Measurements from ENCODE around the gene ARAP1.
"Not testable (repeated sequence)": the region's sequence is repeated elsewhere in the genome, so short reads cannot be mapped to it uniquely, and the experiment has no call there.

Gene ARAP1

DNA sequence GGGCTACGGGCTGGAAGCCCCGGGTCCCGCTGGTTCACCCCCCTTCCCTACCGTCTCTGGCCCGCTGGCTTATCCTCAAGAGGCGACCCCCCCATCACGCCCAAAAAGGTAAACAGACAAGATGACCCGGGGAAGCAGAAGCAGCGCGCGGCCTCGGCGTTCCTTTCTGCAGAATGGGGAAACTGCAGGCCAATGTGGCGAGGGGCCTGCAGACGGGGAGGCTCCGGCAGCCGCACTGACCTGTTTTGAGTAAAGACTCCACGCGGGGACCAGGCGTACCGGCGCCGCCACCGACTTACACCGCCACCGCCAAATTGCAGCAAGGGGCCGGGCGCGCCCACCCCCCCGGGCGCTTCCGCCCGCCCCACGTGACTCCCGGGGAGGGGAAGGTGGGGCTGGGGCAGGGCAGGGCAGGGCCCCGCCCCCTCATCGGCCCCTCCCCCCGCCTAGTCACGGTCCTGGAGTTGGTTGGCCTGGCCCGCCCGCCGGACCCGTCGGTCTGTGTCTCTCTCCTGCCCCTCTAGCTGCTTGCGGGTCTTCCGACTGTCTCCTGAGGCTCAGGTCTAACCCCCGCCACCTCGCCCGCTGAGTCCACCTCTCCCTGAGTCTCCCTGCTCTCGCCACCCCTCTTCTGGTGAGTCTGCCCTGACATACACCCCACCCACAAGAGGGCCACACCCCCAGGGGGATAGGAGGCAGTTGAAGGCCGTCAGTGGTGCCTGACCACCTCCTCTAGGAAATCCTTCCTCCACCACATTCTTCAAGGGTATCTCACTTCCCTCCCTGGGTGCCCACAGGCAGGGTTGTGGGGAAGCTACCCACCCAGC is at the start of gene ARAP1:
ARAP1 (minus strand) TSS at position 321 of the 827 bp plus-strand sequence. CDS start 25,280 bp downstream, outside the sequence.
- peak within 1 kb of the TSS; percentile 67 for H3K27ac ChIP-seq

DNA sequence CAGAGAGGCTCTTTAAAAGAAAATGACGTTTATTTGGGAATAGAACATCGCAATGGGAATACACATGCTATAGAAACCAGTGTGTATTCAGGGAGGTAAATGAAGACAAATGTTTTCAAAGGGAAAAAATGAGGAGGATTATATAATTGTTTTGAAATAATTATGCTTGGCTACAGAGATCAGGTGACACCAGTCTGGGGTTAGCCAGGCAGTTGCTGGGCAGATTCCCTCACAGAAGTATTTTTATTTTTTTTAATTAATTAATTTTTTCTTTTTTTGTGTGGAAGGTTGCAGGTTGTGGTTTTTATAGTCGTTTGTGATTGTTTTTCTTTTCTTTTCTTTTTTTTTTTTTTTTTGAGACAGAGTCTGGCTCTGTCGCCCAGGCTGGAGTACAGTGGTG is 47.2 kb upstream of the ARAP1 start:
- no peak overlapping the region for H3K27ac ChIP-seq
- DNase-seq (ENCODE audit: low read depth, low spot score) = no peak

More for the DNA sequence above, at the start of gene ARAP1:
- no peak for DNase-seq (ENCODE audit: low read depth, low spot score)

DNA sequence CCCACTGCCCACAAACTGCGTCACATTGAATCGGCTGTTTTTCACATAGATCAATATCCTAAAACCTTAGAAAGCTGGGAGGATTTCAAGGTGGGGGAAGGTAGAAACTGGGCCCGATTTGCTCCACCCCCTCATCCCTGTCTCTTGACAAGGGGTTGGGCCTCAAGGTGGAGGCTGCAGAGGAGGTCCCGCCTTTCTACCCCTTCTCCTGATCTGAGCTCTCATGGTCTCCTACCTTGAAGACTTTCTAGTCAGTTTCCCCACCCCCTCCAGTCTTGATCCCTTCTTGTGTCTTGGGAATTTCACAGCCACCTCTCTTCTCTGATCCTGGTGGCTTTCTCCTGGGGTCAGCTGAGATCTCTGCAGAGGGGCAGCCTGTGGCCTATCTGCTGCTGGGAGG is 46.2 kb upstream of the ARAP1 start:
- no peak for DNase-seq (ENCODE audit: low read depth, low spot score)
- no peak overlapping the region for H3K27ac ChIP-seq

DNA sequence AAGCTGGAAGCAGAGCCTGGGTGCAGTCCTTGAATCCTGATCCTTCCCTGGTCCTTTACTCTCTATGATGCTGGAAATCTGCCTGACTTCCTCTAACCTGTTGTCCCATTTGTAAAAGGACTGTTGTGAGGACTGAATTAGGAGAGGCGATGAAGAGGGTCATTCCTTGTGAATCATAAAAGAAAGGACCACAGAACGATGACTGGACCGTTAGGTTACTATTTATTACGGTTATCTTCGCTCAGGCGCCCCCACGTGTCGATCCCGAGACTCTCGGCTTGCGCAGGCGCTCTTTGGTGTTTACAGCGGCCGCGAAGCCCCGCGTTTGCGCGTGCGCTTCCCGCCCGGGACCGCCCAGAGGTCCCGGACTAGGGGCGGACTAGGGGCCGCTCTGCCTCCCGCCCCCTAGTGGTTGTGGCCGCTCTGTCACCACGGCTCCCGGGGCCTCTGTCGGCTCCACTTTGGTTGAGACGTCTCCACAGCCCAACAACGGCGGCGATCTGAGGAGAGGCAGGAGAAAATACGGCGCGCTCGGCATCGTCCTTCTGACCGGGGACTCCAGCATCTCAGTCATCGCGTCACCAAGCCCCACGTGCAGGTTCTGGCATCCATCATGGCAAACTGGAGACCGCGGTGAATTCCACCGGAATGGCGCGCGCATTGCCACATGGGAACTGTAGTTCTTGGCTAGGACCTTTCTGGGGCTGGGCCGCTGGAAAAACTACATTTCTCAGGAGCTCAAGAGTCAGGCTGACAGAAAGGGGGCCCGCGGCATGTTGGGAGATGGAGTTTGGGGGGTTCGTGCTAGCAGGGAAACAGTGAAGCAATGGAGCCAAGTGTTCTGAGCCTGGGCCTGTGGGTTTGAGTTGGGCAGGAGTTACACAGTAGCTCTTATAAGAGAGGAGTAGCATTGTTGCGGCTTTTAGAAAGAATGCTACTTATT is 41.5 kb upstream of the ARAP1 start, which contains the start of gene STARD10:
STARD10 (minus strand) TSS at position 623 of the 943 bp plus-strand sequence. CDS start 12,866 bp downstream, outside the sequence.
- peak; percentile 68 for DNase-seq (ENCODE audit: low read depth, low spot score)

DNA sequence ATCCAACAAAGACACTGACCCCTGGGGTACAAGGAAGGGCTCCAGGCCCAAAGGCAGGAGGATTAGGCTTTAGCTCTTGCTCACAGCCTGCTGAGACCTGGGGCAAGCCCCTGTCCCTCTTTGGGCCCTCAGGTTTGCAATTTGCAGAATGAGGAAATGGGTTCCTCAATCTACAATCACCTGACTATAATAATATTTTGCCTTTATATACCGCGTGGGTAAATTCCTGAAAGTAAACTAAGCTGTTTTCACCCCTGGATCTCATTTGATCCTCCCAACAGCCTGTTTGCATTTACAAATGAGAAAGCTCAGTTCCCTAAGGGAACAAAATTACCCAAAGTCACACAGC is 40.8 kb upstream of the ARAP1 start:
- DNase-seq (ENCODE audit: low read depth, low spot score) = no peak
- no peak overlapping the region for H3K27ac ChIP-seq

More for the DNA sequence above, 41.5 kb upstream of the ARAP1 start, which contains the start of gene STARD10:
- H3K27ac ChIP-seq = peak within 1 kb of the TSS; percentile 85

DNA sequence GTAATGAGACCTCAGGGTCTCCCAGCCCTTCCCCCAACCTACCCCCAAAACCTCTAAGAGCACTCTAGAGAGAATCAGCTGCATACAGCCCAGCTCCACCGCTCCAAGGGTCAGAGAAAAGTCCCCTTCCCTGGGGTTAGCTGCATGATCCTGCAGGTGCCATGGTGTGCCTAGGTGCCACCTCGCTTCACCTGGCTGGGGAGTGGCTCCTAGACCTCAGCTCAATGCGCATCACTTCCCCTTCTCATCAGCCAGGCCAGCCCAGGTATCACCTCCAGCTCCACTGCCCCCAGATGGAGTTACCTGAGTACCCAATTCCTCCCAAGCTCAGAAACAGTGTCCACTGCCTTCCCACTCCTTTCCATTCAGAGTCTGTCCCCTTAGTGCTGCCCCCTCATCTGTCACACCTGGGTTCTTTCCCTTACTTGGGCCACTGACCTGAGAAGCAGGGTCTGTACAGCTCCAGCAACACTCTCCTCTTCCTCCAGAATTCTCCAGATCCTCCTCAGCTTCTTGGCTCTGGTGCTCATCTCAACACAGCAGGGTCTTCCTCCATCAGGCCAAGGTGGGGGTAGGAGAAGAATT is 40.3 kb upstream of the ARAP1 start:
- DNase-seq (ENCODE audit: low read depth, low spot score) = no peak
- H3K27ac ChIP-seq = no peak overlapping the region

DNA sequence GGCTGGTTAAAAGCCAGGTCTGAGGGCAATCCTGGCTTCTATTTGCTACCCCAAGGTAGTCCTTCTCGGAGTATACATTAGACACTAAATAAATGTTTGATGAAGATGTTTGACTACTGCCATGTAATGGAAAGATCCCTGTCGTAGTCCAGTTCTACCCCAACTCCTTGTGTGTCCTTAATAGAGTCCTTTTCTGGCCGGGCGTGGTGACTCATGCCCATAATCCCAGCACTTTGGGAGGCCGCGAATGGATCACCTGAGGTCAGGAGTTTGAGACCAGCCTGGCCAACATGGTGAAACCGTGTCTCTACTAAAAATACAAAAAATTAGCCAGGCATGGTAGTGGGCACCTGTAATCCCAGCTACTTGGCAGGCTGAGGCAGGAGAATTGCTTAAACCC is 39.0 kb upstream of the ARAP1 start:
- not testable (repeated sequence) for H3K27ac ChIP-seq; DNase-seq (ENCODE audit: low read depth, low spot score)

DNA sequence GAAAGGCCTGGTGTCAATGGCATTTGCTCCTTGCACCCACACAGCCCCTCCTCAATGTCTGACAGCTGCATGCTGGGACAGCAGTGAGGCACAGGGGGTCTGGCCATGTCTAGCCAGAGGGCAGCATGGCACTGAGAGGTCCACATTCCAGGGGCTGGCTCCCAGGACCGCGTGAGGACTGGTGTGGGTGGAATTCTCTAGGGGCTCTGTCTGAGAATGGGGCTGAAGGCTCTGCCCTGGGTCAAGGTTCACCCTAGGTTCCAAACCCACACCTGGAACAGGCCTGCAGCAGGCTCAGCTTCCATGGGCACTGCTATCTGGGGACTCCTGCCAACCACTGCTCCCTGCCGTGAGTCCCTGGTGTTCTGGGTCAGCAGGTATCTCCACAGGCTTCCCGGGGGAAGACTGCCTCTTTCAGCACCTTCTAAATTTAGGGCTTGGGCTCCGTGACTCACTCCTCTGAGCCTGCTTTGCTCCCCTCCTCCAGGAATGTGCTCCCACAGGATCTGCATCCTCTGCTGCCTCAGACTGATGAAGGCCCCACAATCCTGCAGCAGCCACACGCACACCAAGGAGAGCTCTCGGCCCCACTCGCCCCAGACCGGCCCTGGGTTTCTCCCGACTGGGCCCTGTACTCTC is 37.4 kb upstream of the ARAP1 start:
- no peak overlapping the region for H3K27ac ChIP-seq
- no peak for DNase-seq (ENCODE audit: low read depth, low spot score)

DNA sequence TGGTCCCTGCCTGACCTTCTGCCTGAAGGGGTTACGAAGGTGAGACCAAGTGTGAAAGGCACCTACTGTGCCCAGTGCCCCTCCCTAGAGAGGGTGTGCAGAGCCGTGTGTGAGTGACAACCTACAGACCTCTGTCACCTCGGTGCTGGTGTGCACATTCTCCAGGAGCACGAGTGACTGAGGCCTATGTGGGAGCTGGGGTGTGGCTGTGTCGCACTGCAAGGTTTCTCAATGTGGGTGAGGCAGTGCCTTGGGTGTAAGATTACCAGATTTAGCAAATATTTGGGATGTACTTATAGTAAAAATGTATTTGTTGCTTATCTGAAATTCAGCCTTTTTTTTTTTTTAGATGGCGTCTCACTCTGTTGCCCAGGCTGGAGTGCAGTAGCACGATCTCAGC is 36.0 kb upstream of the ARAP1 start:
- DNase-seq (ENCODE audit: low read depth, low spot score) = no peak
- H3K27ac ChIP-seq = no peak overlapping the region

DNA sequence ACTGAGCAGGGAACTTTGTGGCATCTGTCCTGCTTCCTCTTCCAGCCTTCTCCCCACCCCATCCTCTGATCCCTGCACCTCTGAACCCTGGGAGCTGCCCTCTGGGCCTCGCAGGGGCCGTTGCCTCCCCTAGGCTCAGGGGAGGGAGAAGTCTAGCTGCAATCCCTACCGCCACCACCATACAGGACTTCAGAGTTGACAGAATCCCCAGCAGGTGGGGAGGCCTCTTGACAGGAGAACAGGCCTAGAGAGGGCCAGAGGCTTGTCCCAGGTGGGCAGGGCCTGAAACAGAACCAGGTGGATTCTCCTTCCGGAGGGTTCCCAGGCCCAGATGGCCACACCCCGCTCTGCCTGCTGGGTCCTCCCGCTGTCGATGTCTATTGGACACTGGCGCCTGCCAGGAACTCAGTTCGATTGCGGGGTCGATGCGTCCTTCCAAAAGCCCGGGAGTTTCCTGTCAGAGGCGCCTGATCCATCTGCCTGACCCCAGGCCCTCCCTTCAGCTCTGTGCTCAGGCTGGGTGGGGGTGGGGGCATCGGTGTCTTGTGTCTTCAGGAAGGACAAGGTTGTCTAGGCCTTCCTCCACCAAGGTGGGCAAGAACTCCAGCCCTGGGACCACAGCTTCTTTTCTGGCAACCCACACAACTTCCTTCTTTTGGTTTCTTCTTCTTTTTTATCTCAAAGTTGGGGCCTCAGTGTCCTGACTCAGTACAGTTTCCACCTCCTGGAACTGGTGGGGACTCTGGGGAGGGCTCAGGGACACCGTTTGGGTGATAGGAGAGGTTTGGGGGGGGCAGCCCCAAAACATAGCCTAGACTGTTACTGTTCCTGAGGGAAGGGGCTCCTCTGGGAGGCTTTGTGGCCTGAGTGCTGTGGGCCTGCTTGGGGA is 35.3 kb upstream of the ARAP1 start:
- H3K27ac ChIP-seq = no peak overlapping the region
- DNase-seq (ENCODE audit: low read depth, low spot score) = no peak

DNA sequence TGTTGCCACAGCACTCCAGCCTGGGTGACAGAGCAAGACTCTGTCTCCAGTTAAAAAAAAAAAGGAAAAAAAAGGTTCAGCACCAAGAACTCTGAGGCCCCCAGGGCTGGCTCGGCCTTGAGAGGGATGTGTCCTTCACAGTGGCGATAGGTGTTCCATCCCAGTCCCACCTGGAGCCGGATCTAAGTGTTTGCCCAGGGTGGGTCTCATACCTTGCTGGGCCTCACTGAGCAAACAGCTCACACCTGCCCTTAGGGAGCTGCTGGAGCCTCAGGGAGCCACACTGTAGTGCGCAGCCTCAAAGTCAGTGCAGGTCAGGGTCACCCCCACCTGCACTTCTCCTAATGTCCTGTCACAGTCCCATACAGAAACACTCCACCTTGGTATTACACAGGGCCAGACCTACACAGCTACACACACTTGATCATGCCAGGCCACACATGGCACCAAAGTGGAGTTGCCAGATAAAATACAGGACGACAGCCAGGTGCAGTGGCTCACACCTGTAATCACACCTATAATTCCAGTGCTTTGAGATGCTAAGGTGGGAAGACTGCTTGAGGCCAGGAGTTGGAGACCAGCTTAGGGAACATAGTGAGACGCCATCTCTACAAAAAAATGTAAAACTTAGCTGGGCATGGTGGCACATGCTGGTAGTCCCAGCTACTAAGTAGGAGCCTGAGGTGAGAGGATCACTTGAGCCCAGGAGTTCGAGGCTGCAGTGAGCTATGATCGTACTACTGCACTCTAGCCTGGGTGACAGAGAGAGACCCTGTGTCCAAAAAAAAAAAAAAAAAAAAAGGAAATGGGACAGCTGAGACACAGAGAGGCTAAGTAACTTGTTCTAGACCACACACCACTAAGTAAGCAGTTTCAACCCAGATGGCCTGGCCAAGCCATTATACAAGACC is 34.4 kb upstream of the ARAP1 start:
- no peak overlapping the region for H3K27ac ChIP-seq
- DNase-seq (ENCODE audit: low read depth, low spot score) = no peak

DNA sequence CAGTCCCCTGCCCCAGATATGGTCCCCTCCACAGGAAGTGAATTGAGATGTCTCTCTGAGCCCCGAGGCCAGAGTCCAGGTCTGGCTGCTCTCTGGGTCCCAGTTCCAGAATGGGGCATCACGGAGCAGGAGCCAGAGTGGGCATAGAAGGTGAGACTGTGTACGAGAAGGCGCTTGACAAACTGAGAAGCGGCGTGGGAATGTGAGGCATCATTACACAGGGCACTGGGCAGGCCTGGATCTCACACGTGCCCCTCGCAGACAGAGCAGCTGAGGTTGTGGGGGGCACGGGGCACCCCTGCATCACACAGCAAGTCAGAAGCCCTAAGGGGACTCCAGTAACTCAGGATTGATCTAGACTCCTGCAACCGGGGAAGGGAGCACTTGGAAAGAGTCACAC is 32.5 kb upstream of the ARAP1 start:
- H3K27ac ChIP-seq = no peak overlapping the region
- no peak for DNase-seq (ENCODE audit: low read depth, low spot score)

DNA sequence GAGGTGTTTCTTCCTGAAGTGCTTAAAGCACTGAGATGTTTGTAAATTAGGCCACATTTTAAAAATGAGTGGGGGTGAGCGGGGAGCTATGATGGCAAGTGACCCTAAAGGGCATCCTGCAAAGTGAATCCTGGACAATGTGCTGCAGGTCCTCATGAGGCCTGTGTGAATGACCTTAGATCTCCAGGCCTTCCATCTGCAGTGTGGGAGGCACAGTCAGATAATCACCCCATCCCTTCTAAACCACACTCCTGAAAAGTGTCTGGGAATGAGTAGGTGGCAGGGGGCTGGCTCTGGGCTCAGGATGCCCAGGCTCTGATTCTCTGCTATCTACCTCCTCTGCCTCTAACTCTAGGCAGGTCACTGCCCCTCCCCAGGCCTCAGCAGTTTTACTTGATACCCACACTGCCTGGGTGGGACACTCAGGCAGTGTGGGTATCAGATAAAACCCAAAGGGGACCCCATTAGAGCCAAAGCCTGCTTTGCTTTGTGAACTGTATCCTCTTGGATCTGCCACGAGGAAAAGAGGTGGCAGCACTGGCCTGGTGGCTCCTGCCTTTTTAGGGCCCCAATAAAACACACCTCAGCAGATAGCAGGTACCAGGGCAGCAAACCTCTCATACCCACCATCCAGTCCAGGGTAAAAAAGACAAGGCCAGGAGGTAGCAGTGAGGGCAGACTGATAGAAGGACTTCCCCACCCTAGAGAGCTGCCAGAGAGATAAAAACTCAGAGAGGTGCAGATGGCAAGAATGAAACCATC is 31.1 kb upstream of the ARAP1 start:
- no peak for DNase-seq (ENCODE audit: low read depth, low spot score)
- no peak overlapping the region for H3K27ac ChIP-seq

DNA sequence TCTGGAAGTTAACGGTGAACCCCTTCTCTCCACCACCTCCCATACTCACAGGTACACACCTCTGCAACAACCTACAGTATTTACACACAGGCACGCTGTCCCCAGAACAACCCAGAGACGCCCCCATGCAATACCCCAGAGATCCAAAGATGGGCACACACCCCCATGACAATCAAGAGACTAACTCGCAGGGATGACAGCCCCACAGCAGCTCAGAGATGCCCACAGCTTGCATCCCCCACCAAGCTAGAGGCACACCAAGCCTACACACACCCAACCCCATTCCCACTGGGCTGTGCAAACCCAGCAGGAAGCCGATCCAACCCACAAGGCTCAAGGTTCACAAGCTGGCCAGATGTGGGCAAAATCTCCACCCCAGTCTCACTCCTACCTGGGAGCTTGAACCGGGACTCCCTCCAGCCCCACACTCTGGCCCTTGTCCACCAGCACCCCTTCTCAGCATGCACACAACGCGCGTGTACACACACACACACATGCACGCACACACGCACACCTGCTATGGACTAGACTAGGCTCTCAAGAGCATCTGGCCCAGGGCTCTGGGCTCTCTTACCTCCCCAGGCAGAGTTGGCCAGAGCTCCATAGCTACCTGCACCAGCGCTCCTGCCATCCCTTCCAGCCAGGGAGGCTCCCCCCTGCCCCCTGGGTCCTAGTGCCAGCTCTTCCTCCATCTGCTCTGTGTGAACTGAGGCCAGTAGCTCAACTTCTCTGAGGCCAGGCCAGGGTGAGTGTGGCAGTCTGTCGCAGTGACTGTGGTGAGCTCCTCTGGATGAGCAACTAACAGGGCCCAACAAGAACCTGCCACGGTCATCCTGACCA is 30.1 kb upstream of the ARAP1 start:
- H3K27ac ChIP-seq = no peak overlapping the region
- no peak for DNase-seq (ENCODE audit: low read depth, low spot score)

DNA sequence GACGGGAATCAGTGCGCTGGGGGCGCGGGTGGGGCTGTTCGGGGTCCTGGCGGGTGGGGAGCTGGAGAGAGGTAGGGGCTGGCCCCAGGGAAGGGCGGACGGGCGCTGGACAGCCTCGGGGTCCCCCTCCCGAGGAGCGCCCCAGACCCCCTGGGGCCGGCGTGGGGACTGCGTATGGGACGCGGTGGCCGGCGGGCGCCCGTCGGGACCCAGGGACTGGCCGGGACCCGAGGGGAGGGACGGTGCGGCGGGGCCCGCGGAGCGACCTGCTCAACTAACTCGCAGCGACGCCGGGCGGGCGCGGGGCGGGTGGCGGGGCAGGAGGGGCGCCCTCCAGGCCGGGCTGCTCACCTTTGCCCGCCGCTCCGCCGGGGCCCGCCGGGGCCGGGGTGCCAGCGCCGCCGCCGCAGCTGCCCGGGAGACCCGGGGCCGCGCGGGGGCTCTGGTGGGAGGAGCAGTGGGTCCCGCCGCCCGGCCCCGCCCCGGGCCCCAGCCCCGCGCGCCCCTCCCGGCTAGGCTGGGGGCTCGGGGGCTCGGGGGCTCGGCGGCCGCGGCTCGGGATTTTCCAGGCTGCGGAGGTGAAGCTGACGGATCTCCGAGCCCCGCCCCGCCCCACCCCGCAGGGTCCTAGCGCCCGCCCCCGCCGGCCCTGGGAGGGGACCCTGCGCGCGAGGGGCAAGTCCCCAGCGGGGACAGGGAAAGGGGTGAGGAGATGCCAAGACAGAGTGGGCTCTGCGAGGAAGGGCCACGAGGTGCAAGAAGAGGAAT is 29.3 kb upstream of the ARAP1 start:
- H3K27ac ChIP-seq = peak overlapping the region; percentile 36

DNA sequence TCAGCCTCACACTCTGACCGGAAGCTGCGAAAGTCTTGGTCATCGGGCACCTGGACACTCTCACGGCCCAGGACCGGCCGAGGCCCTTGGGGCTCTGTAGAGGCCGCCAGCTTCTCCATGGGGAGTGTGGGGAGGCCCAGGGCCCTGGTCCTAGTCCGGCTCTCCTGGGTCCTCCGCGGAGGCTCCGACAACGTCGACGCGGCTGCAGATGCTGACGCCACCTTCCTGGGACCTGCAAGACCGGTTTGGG is 28.8 kb upstream of the ARAP1 start:
- DNase-seq (ENCODE audit: low read depth, low spot score) = no peak
- peak overlapping the region; percentile 36 for H3K27ac ChIP-seq

More for the DNA sequence above, 29.3 kb upstream of the ARAP1 start:
- DNase-seq (ENCODE audit: low read depth, low spot score) = no peak
